GM21360 (cell line): ENCODE measurements around the gene POLR2C.

Experiments used
- ATAC-seq: cut with Tn5 transposase; IDR thresholded peaks from one replicate; pipeline ENCODE4 v1.9.1; 2021; ENCODE audit warnings: mild to moderate bottlenecking, moderate library complexity; ENCODE audit not compliant: unreplicated experiment

Gene POLR2C

GRCh38 chr16:57517397-57518367 is 55.2 kb downstream of the POLR2C start:
- no peak for ATAC-seq

- ATAC-seq, result no peak
Observed at GRCh38 chr16:57518520-57518919, 56.0 kb downstream of the POLR2C start.

- ATAC-seq, result no peak
Observed at GRCh38 chr16:57518922-57519321, 56.4 kb downstream of the POLR2C start.

- peak; percentile 53 for ATAC-seq
Observed at GRCh38 chr16:57519796-57520360, 57.4 kb downstream of the POLR2C start.
